NCI-H1417 (cell line): ENCODE data around the gene DRAM2.
A peak's percentile ranks its signal among the peaks of the same experiment; 100 is the strongest.

Experiments
- DNase-seq, 3 experiments: peaks; one replicate each; lab custom pipeline; 2025; lab: John Stamatoyannopoulos, UW

Gene DRAM2

DNA sequence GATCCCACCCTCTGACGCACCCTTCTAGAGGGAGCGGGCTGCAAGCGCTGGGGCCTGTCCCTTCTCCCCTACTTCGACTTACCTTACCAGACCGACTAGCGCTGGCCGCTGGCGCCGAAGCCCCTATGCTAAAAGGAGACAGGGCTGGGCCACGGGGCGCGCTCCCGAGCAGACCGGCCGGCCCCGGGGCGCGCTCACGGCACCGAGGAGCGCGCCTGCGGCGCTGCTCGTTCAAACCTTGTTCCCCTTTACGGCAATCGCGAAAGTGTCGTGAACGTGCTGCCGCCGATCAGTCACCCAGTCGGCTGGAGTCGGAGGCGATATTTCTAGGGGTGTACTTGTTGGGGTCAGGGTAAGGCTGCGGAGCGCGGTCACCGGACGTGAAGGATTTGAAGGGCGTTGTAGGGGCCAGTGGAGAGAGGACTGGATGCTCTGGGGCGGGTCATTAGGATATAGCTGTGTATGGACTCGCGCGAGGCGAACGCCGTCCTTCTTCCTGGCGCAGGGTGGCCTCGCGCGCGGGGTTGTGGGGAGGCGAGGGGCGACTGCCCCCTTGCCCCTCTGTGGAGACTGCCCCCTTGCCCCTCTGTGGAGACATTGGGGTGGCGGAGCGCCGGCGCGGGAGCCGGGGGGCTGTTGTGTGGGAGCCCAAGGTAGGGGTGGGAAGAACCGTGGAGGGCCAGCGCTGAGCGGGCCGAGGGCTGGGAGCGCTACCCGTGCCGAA lies at the start of gene DRAM2, which contains the start of gene CEPT1:
Gene DRAM2 (minus strand): TSS at position 138 of the 724 bp plus-strand sequence. CDS start 8,539 bp downstream, outside the sequence.
Gene CEPT1 (plus strand): TSS at position 268 of the 724 bp plus-strand sequence. CDS start 7,492 bp downstream, outside the sequence.
- DNase-seq = peak; percentile 94 to 96 (median 96)

DNA sequence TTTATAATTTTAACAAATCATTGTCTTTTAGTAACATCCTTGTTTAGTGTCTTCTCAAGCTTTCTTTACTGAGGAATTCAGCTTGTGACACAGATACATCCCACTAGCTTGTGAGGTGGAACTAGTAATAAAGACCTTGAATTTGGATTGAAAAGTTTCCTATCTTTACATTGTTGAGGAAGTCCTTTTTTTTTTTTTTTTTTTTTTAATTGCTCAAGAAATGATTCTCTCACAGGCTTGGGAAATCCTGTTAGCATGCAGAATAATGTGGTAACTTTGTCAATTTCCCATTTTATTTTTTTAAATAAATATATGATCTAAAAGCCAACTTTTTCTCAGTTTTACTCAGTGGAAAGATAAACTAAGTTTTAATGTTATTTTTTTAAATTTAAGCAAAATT lies 44.8 kb upstream of the DRAM2 start:
- no peak for DNase-seq

DNA sequence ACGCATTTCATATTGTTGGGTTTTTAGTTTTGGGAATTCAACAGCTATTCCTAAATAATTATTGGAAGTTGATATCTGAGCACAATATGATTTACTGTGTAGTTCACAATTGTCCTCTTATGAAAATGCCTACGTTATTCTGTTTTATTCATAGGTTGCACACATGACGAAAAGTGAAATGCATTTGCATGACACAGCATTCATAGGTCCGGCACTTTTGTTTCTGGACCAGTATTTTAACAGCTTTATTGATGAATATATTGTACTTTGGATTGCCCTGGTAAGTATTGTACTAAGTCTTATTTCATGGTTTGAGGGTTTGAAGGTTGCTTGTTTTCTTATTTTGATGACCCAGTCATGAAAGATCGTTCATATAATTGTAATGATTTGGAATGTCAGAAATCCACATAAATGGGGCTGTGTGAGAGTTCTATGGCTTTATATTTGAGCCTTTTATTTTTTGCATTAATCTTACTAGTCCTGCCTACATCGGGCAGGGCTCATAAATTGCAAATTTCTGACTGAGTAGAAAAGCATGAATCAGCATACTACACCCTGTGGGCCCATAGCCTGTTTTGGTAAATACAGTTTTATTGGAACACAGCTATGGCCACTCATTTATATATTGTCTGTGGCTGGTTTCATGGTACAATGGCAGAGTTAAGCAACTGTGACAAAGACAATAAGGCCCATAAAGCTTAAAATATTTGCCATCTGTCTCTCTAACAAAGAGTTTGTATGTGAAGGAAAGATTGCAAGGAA lies 43.6 kb upstream of the DRAM2 start:
- no peak for DNase-seq

DNA sequence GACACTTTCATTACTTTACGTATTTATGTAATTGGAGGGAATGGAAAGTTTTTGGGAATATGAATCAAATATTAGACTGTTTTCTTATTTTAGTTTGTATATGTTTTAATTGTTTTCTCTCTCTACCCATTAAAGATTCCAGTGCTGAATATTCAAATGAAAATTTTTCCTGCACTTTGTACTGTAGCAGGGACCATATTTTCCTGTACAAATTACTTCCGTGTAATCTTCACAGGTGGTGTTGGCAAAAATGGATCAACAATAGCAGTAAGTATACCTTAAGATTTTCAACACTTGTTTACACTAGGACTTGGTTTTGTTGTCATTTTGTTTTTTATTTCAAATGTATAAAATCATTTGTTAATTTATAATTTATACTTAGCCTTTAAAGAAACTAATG lies 42.2 kb upstream of the DRAM2 start:
- DNase-seq = no peak

GRCh38 chr1:111179968-111180533 lies 40.2 kb upstream of the DRAM2 start:
- DNase-seq = peak in 2 of 3 experiments; percentile 3 to 10

DNA sequence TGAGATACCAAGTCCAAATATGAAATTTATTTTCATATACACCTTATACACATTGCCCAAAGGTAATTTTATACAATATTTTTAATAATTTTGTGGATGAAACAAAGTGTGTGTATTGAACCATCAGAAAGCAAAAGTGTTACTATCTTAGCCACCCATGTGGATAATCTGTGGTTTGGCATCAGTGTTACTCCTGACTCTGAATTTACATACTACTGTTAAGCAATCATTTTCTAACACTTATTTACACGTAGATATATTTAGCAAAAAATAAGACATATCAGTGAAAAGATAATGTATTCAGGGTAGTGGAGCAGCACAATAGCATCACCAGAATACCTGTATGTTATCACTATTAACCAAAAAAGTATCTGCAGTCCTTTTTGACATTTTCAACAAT lies 36.8 kb upstream of the DRAM2 start:
- DNase-seq = no peak

- no peak for DNase-seq
Observed at GRCh38 chr1:111175349-111175748, 35.5 kb upstream of the DRAM2 start.

DNA sequence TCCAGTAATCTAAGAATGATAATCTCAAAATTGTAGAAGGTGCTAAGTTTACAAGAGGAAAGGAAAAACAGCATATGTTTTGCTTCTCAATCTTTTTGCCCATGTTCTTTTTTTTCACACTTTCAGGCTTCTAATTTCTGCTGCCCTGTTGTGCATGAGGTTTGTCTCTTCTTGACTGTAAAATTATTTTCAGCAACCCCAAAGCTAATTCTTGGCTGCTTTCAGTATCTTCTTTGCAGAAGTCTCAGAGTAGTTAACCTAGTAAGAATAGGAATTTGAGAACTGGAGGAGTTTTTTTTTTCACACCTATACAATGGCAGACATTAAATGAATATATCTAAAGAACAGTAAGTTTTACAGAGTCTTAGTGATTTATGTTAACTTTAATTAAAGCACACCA lies 34.2 kb upstream of the DRAM2 start:
- DNase-seq = no peak

DNA sequence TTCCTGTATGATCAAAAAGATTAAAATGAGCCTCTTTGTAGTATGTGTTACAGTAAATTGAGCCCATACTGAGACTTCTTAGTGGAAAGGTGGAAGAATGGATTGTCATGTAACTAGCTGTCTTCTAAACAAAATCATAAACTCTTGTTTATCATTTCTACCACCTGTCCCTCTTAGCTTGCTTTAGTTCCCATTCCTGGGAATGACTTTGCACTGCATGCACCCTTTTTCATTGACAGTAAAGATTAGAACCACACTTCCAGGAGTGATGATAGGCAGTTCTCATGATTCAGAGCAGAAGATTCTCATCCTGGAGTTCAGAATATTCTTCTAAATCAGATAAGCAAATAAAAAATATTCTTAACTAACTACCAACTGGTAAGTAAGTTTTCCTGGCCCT lies 32.6 kb upstream of the DRAM2 start:
- no peak for DNase-seq

DNA sequence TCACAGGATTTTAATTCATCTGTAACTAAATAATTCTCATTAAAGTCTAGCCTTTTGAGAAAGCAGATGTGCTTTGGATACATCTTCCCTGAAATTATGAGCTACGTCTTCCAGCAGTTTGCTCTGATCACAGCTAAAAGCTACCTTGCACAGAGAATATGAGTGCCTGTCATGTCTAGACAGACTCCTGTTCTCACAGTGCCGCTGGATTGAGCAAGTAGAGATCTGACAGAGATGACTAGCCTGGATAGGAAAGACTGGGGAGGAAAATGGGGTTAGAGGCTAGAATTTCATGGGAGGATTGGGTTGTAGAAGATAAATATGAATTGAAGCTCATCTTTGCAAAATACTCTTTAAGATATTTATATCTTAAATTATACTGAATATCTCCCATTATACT lies 24.3 kb upstream of the DRAM2 start:
- no peak for DNase-seq

- DNase-seq = no peak
Observed at GRCh38 chr1:111163363-111163762, 23.5 kb upstream of the DRAM2 start.

- DNase-seq = no peak
Observed at GRCh38 chr1:111162488-111162880, 22.6 kb upstream of the DRAM2 start.

GRCh38 chr1:111161843-111162487 lies 22.1 kb upstream of the DRAM2 start:
- no peak for DNase-seq

GRCh38 chr1:111157431-111157830 lies 17.5 kb upstream of the DRAM2 start:
- DNase-seq = no peak

- DNase-seq = no peak
Observed at GRCh38 chr1:111154021-111154999, 14.4 kb upstream of the DRAM2 start.

DNA sequence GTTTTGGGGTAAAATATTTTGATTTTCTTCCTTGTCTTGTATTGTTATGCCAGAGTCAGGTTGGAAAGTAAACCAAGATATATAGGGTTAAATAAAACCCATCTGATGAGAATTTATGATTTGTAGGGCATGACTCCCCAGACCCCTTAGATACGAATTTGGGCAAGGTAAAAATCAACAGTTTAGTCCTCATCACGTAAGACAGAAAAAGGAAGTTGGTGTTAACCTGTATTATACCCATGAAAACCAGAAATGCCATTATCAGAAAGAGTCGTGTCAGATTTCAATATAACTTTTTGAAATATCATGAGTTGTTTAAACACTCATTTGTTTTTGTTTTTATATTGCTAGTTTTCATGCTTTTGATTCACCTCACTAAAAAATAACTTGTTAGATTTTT lies 11.9 kb upstream of the DRAM2 start:
- no peak for DNase-seq

GRCh38 chr1:111148376-111148881 lies 8.5 kb upstream of the DRAM2 start:
- no peak for DNase-seq

DNA sequence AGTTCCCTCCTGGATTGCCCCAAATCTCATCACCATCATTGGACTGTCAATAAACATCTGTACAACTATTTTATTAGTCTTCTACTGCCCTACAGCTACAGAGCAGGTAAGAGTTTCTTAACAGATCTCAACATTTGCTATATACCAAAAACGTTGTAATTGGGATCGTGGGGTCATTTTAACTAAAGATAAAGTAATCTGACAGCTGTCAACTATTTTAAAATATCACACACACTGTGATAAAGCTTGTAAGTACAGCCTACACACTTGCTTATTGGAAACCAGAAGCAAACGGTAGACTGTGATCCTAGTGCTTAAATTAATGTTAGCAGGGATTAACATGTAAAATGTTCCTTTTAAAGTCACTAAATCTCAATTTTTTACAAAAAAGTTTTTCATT lies 8.1 kb upstream of the DRAM2 start:
- no peak for DNase-seq

DNA sequence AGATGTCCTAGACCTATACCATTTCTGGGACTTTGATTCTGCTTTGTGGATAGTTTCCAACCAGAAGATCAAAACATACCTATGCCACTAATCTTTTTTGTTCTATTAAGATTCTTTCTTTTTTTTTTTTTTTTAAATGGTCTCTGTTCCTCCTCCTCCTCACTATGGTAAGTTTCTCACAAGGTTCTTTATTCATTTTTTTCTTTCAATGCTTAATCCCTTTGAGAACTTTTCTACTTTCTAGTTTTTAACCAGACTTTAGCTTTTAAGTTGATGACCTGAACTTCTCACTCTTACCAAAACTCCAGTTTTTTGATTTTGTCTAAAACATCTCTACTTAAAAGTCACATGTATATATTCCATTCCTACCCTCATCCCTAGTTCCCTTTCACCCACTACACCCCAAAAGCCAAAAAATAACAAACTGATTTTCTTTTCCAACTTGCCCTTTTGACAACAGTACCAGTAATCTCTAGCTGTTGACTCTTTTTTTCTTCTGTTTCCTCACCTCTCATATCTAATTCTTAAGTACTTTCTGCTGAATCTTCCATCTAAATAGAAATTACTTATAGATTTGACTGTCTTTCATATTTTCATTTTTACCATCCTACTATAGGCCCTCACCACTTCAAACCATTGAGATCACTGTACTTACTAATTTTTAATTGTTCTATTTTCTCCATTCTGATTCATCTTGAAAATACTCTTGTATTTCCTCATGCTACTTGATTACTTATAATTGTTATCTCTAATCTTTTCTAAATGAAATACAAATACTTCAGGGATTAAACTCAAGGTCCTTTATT lies 6.3 kb upstream of the DRAM2 start:
- no peak for DNase-seq

DNA sequence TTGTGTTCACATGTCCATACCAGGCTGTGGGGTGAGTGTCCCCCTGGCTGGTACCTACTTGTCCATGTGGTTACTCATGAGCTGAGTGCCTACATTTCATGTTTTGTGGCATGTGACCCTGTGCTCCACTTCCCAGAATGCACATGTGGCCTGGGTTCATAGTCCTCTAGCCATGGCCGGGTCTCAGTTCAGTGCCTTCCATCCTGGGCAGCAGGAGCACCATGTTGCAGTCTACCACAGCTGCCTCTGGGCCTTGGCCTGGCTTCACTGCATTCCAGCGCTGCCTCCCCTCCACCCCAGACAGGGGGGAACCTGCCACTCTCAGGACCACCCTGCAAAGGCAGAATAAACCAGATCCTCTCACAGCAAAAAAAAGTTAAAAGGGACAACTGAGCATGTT lies 5.6 kb upstream of the DRAM2 start:
- no peak for DNase-seq
